WTC11 (cell line): Measurements from ENCODE around the gene CAPZB. TPM values are rescaled to one million over a fixed set of nuclear protein-coding genes. Genes with fewer than 3 reads are reported as not detected.

Source experiments
- ATAC-seq: fragments of 200-7000 bp; cut with Tn5 transposase; 2 replicates; pipeline ENCODE4 v1.10.0; 2021; ENCODE audit warnings: mild to moderate bottlenecking, moderate library complexity
- CTCF ChIA-PET: fragments of 300-600 bp; sonication (Branson Sonifier 250); formaldehyde crosslinking; loops from one replicate; lab custom pipeline; 2021; ENCODE audit warnings: antibody characterized with exemption; lab: Charles Lee
- POLR2A ChIA-PET: fragments of 350-600 bp; sonication (Branson Sonifier 250); formaldehyde crosslinking; loops from one replicate; lab custom pipeline; 2021; ENCODE audit warnings: antibody characterized with exemption; lab: Charles Lee
- DNase-seq: peaks from one replicate; pipeline ENCODE4 v3.0.0; 2021; ENCODE audit warnings: low spot score
- H3K27ac Mint-ChIP-seq: 2 replicates; pipeline ENCODE4 v1.8.0; 2021; ENCODE audit warnings: mixed read lengths
- H3K27me3 Mint-ChIP-seq: 2 replicates; pipeline ENCODE4 v1.8.0; 2021; ENCODE audit warnings: low read depth, mild to moderate bottlenecking, moderate library complexity, mixed read lengths
- H3K36me3 Mint-ChIP-seq: 2 replicates; pipeline ENCODE4 v1.8.0; 2021; ENCODE audit warnings: mixed read lengths
- H3K4me1 Mint-ChIP-seq: 2 replicates; pipeline ENCODE4 v1.8.0; 2022; ENCODE audit warnings: mixed read lengths
- H3K4me3 Mint-ChIP-seq: 2 replicates; pipeline ENCODE4 v1.8.0; 2021; ENCODE audit warnings: mild to moderate bottlenecking, moderate library complexity, mixed read lengths
- H3K9me3 Mint-ChIP-seq: 2 replicates; pipeline ENCODE4 v1.8.0; 2021; ENCODE audit warnings: mixed read lengths
- CBFB ChIP-seq: sonication (generic); formaldehyde crosslinking; IDR thresholded peaks from 2 replicates; pipeline ENCODE4 v1.8.1; 2022; ENCODE audit warnings: mild to moderate bottlenecking, low read depth, missing genetic modification reagents
- GABPB1 ChIP-seq: sonication (generic); formaldehyde crosslinking; IDR thresholded peaks from 2 replicates; pipeline ENCODE4 v1.8.1; 2023; ENCODE audit warnings: mild to moderate bottlenecking, missing genetic modification reagents
- GTF2I ChIP-seq: fragments of 250-450 bp; sonication (Bioruptor Pico); conservative IDR thresholded peaks from 2 replicates; pipeline ENCODE4 v1.4.0; 2021; ENCODE audit warnings: mild to moderate bottlenecking
- JAZF1 ChIP-seq: fragments of 250-450 bp; sonication (Bioruptor Pico); IDR thresholded peaks from 2 replicates; pipeline ENCODE4 v1.9.0; 2021; ENCODE audit warnings: moderate library complexity, mild to moderate bottlenecking, inconsistent platforms
- NFATC4 ChIP-seq: fragments of 250-450 bp; sonication (Bioruptor Pico); IDR thresholded peaks from 2 replicates; pipeline ENCODE4 v1.9.0; 2021; ENCODE audit warnings: mild to moderate bottlenecking
- NFE2L1 ChIP-seq: sonication (generic); formaldehyde crosslinking; IDR thresholded peaks from 2 replicates; pipeline ENCODE4 v1.8.1; 2023; ENCODE audit warnings: missing genetic modification reagents
- NFYB ChIP-seq: sonication (generic); formaldehyde crosslinking; conservative IDR thresholded peaks from 2 replicates; pipeline ENCODE4 v1.8.0; 2022; ENCODE audit warnings: low read depth, missing genetic modification reagents
- NR3C1 ChIP-seq: sonication (generic); formaldehyde crosslinking; conservative IDR thresholded peaks from 2 replicates; pipeline ENCODE4 v1.8.1; 2023; ENCODE audit warnings: low read depth, mild to moderate bottlenecking, missing genetic modification reagents
- PRRX2 ChIP-seq: fragments of 250-450 bp; sonication (Bioruptor Pico); IDR thresholded peaks from 2 replicates; pipeline ENCODE4 v1.8.0; 2021; ENCODE audit warnings: mild to moderate bottlenecking
- SMAD3 ChIP-seq: sonication (generic); formaldehyde crosslinking; IDR thresholded peaks from 2 replicates; pipeline ENCODE4 v1.8.0; 2022; ENCODE audit warnings: missing genetic modification reagents, mild to moderate bottlenecking, borderline replicate concordance
- TCF7 ChIP-seq: sonication (generic); formaldehyde crosslinking; IDR thresholded peaks from 2 replicates; pipeline ENCODE4 v1.8.0; 2022; ENCODE audit warnings: mild to moderate bottlenecking, low read depth, missing genetic modification reagents, moderate library complexity
- ZBTB21 ChIP-seq: sonication (generic); formaldehyde crosslinking; IDR thresholded peaks from 2 replicates; pipeline ENCODE4 v1.8.1; 2023; ENCODE audit warnings: mild to moderate bottlenecking, missing genetic modification reagents, borderline replicate concordance
- ZNF219 ChIP-seq: sonication (generic); formaldehyde crosslinking; IDR thresholded peaks from 2 replicates; pipeline ENCODE4 v1.8.0; 2023; ENCODE audit warnings: missing genetic modification reagents, mild to moderate bottlenecking, borderline replicate concordance
- ZNF396 ChIP-seq: fragments of 250-450 bp; sonication (Bioruptor Pico); IDR thresholded peaks from 2 replicates; pipeline ENCODE4 v1.8.0; 2021; ENCODE audit warnings: mild to moderate bottlenecking, moderate library complexity, borderline replicate concordance
- total RNA-seq: library from RNA; stranded (reverse); gene quantifications from 3 replicates; pipeline ENCODE4 v1.2.3, GENCODE V29; 2021
- TF ChIP-seq, protein P1 (sequence below): sonication (generic); formaldehyde crosslinking; IDR thresholded peaks from 2 replicates; pipeline ENCODE4 v1.8.1; 2022; ENCODE audit warnings: low read depth, missing genetic modification reagents, borderline replicate concordance
- TF ChIP-seq, protein P2 (sequence below): fragments of 250-450 bp; sonication (Bioruptor Pico); IDR thresholded peaks from 2 replicates; pipeline ENCODE4 v1.9.0; 2021; ENCODE audit warnings: mild to moderate bottlenecking
- TF ChIP-seq, protein P3 (sequence below): sonication (generic); formaldehyde crosslinking; IDR thresholded peaks from 2 replicates; pipeline ENCODE4 v1.8.0; 2022; ENCODE audit warnings: mild to moderate bottlenecking, missing genetic modification reagents
- TF ChIP-seq, protein P4 (sequence below): sonication (generic); formaldehyde crosslinking; IDR thresholded peaks from 2 replicates; pipeline ENCODE4 v1.8.0; 2023; ENCODE audit warnings: missing genetic modification reagents
- TF ChIP-seq, protein P5 (sequence below): fragments of 250-450 bp; sonication (Bioruptor Pico); IDR thresholded peaks from 2 replicates; pipeline ENCODE4 v1.9.0; 2021; ENCODE audit warnings: moderate library complexity, mild to moderate bottlenecking, inconsistent platforms, borderline replicate concordance
- TF ChIP-seq, protein P6 (sequence below): sonication (generic); formaldehyde crosslinking; IDR thresholded peaks from 2 replicates; pipeline ENCODE4 v1.8.0; 2022; ENCODE audit warnings: mild to moderate bottlenecking, missing genetic modification reagents
- TF ChIP-seq, protein P7 (sequence below): sonication (generic); formaldehyde crosslinking; IDR thresholded peaks from 2 replicates; pipeline ENCODE4 v1.8.0; 2022; ENCODE audit warnings: mild to moderate bottlenecking, missing genetic modification reagents
- TF ChIP-seq, protein P8 (sequence below): sonication (generic); formaldehyde crosslinking; IDR thresholded peaks from 2 replicates; pipeline ENCODE4 v1.8.1; 2023; ENCODE audit warnings: mild to moderate bottlenecking, missing genetic modification reagents
- TF ChIP-seq, protein P9 (sequence below): sonication (generic); formaldehyde crosslinking; IDR thresholded peaks from 2 replicates; pipeline ENCODE4 v1.8.1; 2023; ENCODE audit warnings: mild to moderate bottlenecking, missing genetic modification reagents, borderline replicate concordance

CAPZB gene
- total RNA-seq, 1 experiment from 2014 or later, result 348 TPM

DNA sequence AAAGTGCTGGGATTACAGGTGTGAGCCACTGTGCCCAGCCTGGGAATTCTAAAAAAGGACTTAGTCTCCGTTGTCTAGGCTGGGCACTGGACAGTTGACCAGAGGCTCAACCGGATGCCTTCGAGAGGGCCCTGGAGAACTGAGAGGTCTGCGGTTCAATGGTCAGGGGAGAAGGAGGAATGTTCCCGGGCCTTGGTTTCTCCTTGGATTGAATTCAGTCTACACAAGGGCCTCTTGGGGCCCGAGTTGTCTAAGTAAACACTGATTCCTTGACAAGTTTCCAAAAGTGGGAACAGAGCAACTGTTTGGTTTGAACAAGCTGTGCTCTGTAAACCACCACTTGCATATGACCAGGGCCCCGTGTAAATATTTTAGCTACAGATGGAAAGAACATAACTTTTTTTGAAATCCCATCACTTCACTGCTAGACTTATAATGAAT is 29.1 kb upstream of the CAPZB start:
- H3K27me3 Mint-ChIP-seq, result peaks cover 3% of the 10 kb centered on the region; the same call in 1 of the 2 replicates
- CTCF ChIA-PET, result no interaction called here
- ATAC-seq, result no peak
- POLR2A ChIA-PET, result no interaction called here
- H3K27ac Mint-ChIP-seq, result no peak overlapping the region
- DNase-seq, result no peak
- peaks cover 15% of the 10 kb centered on the region for H3K9me3 Mint-ChIP-seq
- TF ChIP-seq JAZF1 (CRISPR knock-in tag) (no peak), NFATC4 (CRISPR knock-in tag) (no peak), ZNF219 (CRISPR knock-in tag) (no peak), NFYB (no peak), GTF2I (no peak), NFE2L1 (CRISPR knock-in tag) (no peak), TCF7 (CRISPR knock-in tag) (no peak)
- TF ChIP-seq, protein P1, sequence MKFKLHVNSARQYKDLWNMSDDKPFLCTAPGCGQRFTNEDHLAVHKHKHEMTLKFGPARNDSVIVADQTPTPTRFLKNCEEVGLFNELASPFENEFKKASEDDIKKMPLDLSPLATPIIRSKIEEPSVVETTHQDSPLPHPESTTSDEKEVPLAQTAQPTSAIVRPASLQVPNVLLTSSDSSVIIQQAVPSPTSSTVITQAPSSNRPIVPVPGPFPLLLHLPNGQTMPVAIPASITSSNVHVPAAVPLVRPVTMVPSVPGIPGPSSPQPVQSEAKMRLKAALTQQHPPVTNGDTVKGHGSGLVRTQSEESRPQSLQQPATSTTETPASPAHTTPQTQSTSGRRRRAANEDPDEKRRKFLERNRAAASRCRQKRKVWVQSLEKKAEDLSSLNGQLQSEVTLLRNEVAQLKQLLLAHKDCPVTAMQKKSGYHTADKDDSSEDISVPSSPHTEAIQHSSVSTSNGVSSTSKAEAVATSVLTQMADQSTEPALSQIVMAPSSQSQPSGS (CRISPR knock-in tag), result no peak
- TF ChIP-seq, protein P2, sequence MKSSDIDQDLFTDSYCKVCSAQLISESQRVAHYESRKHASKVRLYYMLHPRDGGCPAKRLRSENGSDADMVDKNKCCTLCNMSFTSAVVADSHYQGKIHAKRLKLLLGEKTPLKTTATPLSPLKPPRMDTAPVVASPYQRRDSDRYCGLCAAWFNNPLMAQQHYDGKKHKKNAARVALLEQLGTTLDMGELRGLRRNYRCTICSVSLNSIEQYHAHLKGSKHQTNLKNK (CRISPR knock-in tag), result no peak
- TF ChIP-seq, protein P3, sequence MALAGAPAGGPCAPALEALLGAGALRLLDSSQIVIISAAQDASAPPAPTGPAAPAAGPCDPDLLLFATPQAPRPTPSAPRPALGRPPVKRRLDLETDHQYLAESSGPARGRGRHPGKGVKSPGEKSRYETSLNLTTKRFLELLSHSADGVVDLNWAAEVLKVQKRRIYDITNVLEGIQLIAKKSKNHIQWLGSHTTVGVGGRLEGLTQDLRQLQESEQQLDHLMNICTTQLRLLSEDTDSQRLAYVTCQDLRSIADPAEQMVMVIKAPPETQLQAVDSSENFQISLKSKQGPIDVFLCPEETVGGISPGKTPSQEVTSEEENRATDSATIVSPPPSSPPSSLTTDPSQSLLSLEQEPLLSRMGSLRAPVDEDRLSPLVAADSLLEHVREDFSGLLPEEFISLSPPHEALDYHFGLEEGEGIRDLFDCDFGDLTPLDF (CRISPR knock-in tag), result no peak
- TF ChIP-seq, protein P4, sequence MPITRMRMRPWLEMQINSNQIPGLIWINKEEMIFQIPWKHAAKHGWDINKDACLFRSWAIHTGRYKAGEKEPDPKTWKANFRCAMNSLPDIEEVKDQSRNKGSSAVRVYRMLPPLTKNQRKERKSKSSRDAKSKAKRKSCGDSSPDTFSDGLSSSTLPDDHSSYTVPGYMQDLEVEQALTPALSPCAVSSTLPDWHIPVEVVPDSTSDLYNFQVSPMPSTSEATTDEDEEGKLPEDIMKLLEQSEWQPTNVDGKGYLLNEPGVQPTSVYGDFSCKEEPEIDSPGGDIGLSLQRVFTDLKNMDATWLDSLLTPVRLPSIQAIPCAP, result no peak
- TF ChIP-seq, protein P5, sequence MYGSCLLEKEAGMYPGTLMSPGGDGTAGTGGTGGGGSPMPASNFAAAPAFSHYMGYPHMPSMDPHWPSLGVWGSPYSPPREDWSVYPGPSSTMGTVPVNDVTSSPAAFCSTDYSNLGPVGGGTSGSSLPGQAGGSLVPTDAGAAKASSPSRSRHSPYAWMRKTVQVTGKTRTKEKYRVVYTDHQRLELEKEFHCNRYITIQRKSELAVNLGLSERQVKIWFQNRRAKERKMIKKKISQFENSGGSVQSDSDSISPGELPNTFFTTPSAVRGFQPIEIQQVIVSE, result no peak
- TF ChIP-seq, protein P6, sequence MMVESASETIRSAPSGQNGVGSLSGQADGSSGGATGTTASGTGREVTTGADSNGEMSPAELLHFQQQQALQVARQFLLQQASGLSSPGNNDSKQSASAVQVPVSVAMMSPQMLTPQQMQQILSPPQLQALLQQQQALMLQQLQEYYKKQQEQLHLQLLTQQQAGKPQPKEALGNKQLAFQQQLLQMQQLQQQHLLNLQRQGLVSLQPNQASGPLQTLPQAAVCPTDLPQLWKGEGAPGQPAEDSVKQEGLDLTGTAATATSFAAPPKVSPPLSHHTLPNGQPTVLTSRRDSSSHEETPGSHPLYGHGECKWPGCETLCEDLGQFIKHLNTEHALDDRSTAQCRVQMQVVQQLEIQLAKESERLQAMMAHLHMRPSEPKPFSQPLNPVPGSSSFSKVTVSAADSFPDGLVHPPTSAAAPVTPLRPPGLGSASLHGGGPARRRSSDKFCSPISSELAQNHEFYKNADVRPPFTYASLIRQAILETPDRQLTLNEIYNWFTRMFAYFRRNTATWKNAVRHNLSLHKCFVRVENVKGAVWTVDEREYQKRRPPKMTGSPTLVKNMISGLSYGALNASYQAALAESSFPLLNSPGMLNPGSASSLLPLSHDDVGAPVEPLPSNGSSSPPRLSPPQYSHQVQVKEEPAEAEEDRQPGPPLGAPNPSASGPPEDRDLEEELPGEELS (CRISPR knock-in tag), result no peak
- TF ChIP-seq, protein P7, sequence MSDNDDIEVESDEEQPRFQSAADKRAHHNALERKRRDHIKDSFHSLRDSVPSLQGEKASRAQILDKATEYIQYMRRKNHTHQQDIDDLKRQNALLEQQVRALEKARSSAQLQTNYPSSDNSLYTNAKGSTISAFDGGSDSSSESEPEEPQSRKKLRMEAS (CRISPR knock-in tag), result no peak
- no peaks in the 10 kb centered on the region for H3K36me3 Mint-ChIP-seq
- no peak overlapping the region for H3K4me3 Mint-ChIP-seq
- H3K4me1 Mint-ChIP-seq, result no peaks in the 10 kb centered on the region

DNA sequence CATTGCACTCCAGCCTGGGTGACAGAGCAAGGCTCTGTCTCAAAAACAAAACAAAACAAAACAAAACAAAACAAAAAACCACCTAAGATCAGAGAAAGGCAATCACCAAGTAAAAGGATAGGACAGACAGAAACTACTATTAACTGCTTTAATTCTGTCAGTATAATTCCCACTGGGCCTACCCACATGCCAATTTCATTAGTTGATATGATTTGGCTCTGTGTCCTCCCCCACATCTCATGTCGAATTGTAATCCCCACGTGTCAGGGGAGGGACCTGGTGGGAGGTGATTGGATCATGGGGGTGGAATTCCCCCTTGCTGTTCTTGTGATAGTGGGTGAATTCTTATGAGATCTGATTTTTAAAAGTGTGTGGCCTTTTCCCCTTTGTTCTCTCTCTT is 27.2 kb upstream of the CAPZB start:
- Mint-ChIP-seq H3K36me3 (no peaks in the 10 kb centered on the region), H3K4me3 (no peak overlapping the region), H3K4me1 (no peaks in the 10 kb centered on the region), H3K27me3 (peaks cover 2% of the 10 kb centered on the region; the same call in 1 of the 2 replicates), H3K27ac (no peak overlapping the region), H3K9me3 (peaks cover 9% of the 10 kb centered on the region)
- POLR2A ChIA-PET, result no interaction called here
- no peak for DNase-seq
- ATAC-seq, result no peak
- CTCF ChIA-PET, result interaction anchor here (2.2 kb wide), 1 partner anchor 70 kb away, joined by 7 read pairs; no protein-coding TSS in a partner anchor
- TF ChIP-seq GABPB1 (no peak), SMAD3 (no peak), NR3C1 (no peak), CBFB (CRISPR knock-in tag) (no peak), ZNF396 (CRISPR knock-in tag) (no peak), PRRX2 (CRISPR knock-in tag) (no peak), ZBTB21 (no peak)
- TF ChIP-seq, protein P8, sequence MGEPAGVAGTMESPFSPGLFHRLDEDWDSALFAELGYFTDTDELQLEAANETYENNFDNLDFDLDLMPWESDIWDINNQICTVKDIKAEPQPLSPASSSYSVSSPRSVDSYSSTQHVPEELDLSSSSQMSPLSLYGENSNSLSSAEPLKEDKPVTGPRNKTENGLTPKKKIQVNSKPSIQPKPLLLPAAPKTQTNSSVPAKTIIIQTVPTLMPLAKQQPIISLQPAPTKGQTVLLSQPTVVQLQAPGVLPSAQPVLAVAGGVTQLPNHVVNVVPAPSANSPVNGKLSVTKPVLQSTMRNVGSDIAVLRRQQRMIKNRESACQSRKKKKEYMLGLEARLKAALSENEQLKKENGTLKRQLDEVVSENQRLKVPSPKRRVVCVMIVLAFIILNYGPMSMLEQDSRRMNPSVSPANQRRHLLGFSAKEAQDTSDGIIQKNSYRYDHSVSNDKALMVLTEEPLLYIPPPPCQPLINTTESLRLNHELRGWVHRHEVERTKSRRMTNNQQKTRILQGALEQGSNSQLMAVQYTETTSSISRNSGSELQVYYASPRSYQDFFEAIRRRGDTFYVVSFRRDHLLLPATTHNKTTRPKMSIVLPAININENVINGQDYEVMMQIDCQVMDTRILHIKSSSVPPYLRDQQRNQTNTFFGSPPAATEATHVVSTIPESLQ (CRISPR knock-in tag), result no peak
- TF ChIP-seq, protein P9, sequence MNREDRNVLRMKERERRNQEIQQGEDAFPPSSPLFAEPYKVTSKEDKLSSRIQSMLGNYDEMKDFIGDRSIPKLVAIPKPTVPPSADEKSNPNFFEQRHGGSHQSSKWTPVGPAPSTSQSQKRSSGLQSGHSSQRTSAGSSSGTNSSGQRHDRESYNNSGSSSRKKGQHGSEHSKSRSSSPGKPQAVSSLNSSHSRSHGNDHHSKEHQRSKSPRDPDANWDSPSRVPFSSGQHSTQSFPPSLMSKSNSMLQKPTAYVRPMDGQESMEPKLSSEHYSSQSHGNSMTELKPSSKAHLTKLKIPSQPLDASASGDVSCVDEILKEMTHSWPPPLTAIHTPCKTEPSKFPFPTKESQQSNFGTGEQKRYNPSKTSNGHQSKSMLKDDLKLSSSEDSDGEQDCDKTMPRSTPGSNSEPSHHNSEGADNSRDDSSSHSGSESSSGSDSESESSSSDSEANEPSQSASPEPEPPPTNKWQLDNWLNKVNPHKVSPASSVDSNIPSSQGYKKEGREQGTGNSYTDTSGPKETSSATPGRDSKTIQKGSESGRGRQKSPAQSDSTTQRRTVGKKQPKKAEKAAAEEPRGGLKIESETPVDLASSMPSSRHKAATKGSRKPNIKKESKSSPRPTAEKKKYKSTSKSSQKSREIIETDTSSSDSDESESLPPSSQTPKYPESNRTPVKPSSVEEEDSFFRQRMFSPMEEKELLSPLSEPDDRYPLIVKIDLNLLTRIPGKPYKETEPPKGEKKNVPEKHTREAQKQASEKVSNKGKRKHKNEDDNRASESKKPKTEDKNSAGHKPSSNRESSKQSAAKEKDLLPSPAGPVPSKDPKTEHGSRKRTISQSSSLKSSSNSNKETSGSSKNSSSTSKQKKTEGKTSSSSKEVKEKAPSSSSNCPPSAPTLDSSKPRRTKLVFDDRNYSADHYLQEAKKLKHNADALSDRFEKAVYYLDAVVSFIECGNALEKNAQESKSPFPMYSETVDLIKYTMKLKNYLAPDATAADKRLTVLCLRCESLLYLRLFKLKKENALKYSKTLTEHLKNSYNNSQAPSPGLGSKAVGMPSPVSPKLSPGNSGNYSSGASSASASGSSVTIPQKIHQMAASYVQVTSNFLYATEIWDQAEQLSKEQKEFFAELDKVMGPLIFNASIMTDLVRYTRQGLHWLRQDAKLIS (CRISPR knock-in tag), result no peak
- TF ChIP-seq, protein P5, result no peak
